ENCODE results near the gene LRRC10B.

The LRRC10B gene

GRCh38 chr11:61549662-61550568 is 41.4 kb downstream of the LRRC10B start:
- no peak for FAIRE-seq

- FAIRE-seq = no peak
These were observed 42.2 kb downstream of the LRRC10B start for GRCh38 chr11:61550665-61551227.

DNA sequence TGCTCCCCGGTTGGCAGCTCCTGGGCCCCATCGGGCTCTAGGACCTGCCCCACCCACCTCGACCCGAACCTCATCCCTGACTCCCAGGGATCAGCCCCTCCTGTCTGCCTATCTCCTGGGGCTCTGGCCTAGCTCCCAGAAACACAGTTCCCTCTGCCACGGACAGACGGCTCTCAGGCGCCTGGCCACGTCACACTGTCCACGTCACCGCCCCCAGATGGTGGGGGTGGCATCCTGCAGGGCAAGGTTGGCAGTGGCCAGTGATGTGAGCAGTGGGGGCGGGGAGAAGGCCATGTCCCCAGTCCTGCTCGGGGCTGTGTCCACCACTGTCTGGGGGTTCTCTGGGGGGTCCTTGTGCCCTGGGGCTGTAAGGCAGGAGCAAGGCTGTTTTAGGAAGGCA is 43.1 kb downstream of the LRRC10B start:
- FAIRE-seq = no peak

GRCh38 chr11:61552108-61552635 is 43.6 kb downstream of the LRRC10B start:
- no peak for FAIRE-seq

DNA sequence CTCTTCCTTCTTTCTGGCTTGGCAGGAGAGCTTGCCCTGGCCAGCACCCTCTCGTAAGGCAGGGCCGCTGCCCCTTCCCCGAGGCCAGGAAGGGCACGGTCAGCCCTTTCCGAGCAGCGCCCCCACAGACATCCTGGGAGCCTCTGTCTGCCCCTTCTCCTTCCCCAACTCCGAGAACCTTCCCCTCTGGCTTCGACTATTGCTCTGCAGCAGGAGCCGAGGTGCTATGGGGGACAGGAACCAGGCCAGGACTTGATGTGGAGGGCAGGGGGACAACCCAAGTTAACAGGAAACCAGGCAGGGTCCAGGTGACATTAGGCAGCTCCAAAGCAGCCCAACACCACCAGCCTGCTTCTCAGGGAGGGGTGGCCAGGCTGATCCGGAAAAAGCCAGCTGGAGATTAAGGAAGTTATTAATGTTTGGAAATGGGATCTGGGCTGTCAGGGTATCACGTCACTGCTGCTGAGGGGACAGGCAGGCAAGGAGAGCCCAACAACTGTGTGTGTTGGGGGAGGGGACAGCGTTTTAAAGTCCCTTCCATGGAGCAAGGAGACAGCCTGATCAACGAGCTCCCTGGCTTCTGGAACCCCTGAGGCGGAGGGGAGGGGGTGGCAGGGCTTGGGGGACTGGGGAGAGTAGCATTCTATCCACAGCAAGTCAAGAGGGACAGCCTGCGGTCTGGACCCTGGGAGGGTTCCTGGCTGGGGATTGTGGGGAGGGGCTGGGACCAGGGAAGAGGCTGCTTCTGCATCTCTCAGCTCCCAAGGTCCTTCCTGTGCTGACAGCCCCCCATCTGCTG is 45.0 kb downstream of the LRRC10B start:
- FAIRE-seq = no peak

- no peak for FAIRE-seq
These were observed 45.8 kb downstream of the LRRC10B start for GRCh38 chr11:61554172-61554988.

DNA sequence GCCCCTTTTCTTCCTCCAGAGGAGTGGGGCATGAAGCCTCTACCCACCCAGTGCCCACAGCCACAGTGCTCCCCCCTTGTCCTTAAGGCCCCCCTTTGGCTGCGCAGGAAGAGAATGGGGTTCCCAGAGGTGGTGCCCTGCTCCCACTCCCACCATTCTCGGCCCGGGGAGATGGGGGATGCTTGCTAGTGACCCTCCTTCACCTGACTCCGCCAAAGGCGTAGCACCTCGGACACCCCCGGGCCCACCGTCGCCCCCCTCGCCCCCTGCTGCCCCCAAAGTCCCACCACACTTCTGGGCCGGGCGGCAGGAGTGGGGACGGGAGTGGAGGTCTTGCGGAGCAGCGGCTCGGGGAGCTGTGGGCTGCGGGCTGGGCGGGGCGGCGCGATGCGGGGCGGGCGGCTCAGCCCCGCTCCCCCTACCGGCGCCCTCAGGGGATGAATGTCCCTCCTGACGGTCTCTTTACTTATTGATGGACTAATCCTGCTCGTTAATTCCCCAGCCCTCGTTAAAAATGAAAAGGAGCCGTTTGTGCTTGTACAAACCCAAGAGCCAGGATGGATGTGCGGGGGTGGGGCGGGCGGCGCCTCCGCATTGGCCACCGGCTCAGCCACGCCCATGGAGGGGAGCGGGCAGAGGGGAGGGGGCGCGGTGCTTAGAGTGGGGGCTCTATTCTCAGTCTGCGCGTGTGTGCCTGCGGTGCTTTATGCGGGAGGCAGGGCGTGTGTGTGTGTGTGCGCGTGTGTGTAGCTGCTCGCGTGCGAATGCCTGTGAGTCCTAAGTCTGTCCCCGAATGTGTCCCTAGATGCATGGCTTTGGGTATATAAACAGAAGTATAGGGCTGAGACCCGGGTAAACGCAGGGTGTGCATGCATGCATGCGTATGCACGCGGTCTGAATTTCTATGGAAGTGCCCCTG is 46.8 kb downstream of the LRRC10B start:
- FAIRE-seq = no peak

DNA sequence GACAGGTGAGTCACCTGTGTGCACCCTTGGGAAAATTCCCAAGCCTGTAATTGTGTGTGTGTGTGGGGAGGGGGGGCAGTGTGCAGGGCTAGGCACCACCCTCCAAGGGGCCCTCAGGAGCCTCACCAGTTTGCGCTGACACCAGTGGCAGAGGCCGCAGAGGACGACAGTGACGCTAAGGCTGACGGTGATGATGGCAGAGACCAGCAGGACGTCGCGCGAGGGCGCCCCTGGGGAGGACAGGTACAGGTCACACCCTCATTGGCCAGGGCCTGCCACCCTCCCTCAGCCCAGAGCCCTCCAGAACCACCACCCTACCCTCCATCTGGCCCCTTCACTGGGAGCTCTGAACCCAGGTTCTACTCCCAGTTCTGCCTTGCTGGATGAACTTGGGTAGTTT is 47.4 kb downstream of the LRRC10B start:
- no peak for FAIRE-seq

DNA sequence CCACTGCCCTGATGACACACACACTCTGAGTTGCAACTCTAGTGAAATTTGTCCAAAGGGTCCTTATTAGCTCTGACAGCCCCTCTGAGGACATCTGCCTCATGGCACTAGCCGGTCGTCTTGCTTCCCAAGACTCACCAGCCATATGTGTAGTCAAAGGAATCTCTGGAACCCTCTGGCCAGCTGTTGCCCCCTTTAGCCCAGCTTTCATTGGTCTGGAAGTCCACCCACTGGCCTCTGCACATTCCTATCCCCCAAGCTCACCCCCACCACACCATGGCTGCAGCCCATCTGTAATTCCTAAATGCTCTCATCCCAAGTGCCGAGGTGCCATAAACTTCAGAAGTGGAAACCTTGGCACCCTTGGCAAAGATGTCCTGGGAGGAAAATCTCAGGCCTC is 48.1 kb downstream of the LRRC10B start:
- no peak for FAIRE-seq

Measured in TTC549 (cell line).